Measurements from ENCODE around the gene ID1.
"Not testable (repeated sequence)": the region's sequence is repeated elsewhere in the genome, so short reads cannot be mapped to it uniquely, and the experiment has no call there.

Gene ID1

GRCh38 chr20:31638317-31638716 lies 33.2 kb downstream of the ID1 start:
- no peak for DNase-seq (ENCODE audit: low spot score)

- DNase-seq (ENCODE audit: low spot score): no peak
These were observed 33.7 kb downstream of the ID1 start for GRCh38 chr20:31638816-31639215.

GRCh38 chr20:31640259-31640658 lies 35.2 kb downstream of the ID1 start:
- DNase-seq (ENCODE audit: low spot score): no peak

GRCh38 chr20:31641391-31641790 lies 36.3 kb downstream of the ID1 start:
- no peak for DNase-seq (ENCODE audit: low spot score)

GRCh38 chr20:31642837-31643236 lies 37.7 kb downstream of the ID1 start:
- no peak for DNase-seq (ENCODE audit: low spot score)

- DNase-seq (ENCODE audit: low spot score): no peak
These were observed 38.4 kb downstream of the ID1 start for GRCh38 chr20:31643522-31643921.

GRCh38 chr20:31644701-31645100 lies 39.6 kb downstream of the ID1 start:
- no peak for DNase-seq (ENCODE audit: low spot score)

GRCh38 chr20:31648104-31648503 lies 43.0 kb downstream of the ID1 start:
- DNase-seq (ENCODE audit: low spot score): not testable (repeated sequence)

- DNase-seq (ENCODE audit: low spot score): peak; percentile 72
These were observed 47.9 kb downstream of the ID1 start for GRCh38 chr20:31652917-31653396.

- peak; percentile 80 for DNase-seq (ENCODE audit: low spot score)
These were observed 48.5 kb downstream of the ID1 start for GRCh38 chr20:31653561-31653960.

GRCh38 chr20:31654534-31654933 lies 49.4 kb downstream of the ID1 start:
- DNase-seq (ENCODE audit: low spot score): no peak

Measured in cerebellar cortex (tissue), 1 donor.